Measurements from ENCODE around the gene MEI1.

The MEI1 gene

GRCh38 chr22:41819257-41819656 lies 120.0 kb downstream of the MEI1 start:
- DNase-seq (ENCODE audit: low spot score): no peak
- TF ChIP-seq CTCF (IDR thresholded peaks at IDR 0.05): no peak
- Histone ChIP-seq H3K27ac (no peak overlapping the region), H3K4me3 (no peak overlapping the region)

DNA sequence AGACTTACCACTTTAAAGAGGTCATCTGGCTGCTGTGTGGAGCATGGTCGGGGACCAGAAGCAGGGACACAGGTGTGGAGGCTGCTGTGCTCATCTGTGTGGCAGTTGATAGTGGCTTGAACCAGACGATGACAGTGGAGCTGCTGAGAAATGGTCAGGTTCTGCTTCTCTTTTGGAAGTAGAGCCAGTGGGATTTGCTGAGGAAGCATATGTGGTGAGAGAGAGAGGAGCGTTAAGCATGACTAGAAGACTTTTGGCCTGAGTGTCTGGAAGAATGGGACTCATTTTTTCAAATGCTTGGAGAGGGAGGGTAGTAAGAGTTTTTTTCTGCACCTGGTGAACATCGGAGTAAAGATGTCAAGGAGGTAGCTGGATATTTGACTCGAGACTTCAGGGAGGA lies 121.1 kb downstream of the MEI1 start:
- Histone ChIP-seq H3K4me3 (no peak overlapping the region), H3K27ac (no peak overlapping the region)
- TF ChIP-seq CTCF (IDR thresholded peaks at IDR 0.05): no peak
- no peak for DNase-seq (ENCODE audit: low spot score)

- no peak overlapping the region for H3K4me3 ChIP-seq
- no peak for TF ChIP-seq CTCF (IDR thresholded peaks at IDR 0.05)
- no peak for DNase-seq (ENCODE audit: low spot score)
- no peak overlapping the region for H3K27ac ChIP-seq
Observed at GRCh38 chr22:41821471-41822316, 122.4 kb downstream of the MEI1 start.

- no peak for DNase-seq (ENCODE audit: low spot score)
- no peak for TF ChIP-seq CTCF (IDR thresholded peaks at IDR 0.05)
- Histone ChIP-seq H3K27ac (no peak overlapping the region), H3K4me3 (no peak overlapping the region)
Observed at GRCh38 chr22:41822317-41823057, 123.2 kb downstream of the MEI1 start.

DNA sequence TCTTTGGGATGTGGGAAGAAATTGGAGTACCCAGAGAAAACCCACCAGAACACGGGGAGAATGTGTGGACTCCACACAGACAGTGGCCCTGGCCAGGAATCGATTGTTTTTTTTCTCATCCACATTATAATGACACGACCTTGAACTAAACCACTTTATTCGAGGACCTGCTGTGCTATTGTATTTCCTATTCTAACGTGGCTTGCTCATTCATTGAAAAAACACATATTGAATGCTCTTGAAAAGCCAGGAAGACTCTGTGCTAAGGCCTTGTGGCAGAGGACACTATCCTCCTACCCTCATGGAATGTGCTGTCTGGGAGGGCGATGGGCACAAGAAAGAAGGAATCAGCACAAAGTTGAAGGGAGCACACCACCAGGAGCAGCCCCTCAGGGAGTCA lies 124.5 kb downstream of the MEI1 start:
- TF ChIP-seq CTCF (IDR thresholded peaks at IDR 0.05): no peak
- H3K27ac ChIP-seq: no peak overlapping the region
- no peak overlapping the region for H3K4me3 ChIP-seq
- no peak for DNase-seq (ENCODE audit: low spot score)

GRCh38 chr22:41825376-41825775 lies 126.1 kb downstream of the MEI1 start:
- no peak for DNase-seq (ENCODE audit: low spot score)
- no peak overlapping the region for H3K4me3 ChIP-seq
- TF ChIP-seq CTCF (IDR thresholded peaks at IDR 0.05): no peak
- H3K27ac ChIP-seq: peak overlapping the region in 1 of 2 donors; percentile 11
